Esophagus squamous epithelium (tissue), 5 donors: ENCODE results near the gene CHMP4A. TPM values are rescaled to one million over a fixed set of nuclear protein-coding genes. Genes with fewer than 3 reads are reported as not detected.
A peak's percentile ranks its signal among the peaks of the same experiment; 100 is the strongest.

ENCODE experiments used
- DNase-seq: peaks from one replicate; lab custom pipeline; 2025; lab: John Stamatoyannopoulos, UW
- H3K27ac ChIP-seq, 4 donors: fragments of 200-600 bp; sonication (generic); one replicate each; pipeline ENCODE4 v1.5.1; 2016 to 2019; ENCODE audit warnings: mild to moderate bottlenecking in 1 of 4
- H3K27me3 ChIP-seq, 4 donors: fragments of 200-600 bp; sonication (generic); 1 replicate in 3 of 4; 2 replicates in 1 of 4; pipeline versions ENCODE4 v1.5.1 to v1.6.0; 2017 to 2021; ENCODE audit warnings: antibody characterized with exemption in 1 of 4
- H3K36me3 ChIP-seq, 3 donors: fragments of 200-600 bp; sonication (generic); one replicate each; pipeline ENCODE4 v1.5.1; 2016 to 2019
- H3K4me1 ChIP-seq, 3 donors: fragments of 200-600 bp; sonication (generic); one replicate each; pipeline ENCODE4 v1.5.1; 2017 to 2019
- H3K4me3 ChIP-seq, 4 donors: fragments of 200-600 bp; sonication (generic); 1 replicate in 3 of 4; 2 replicates in 1 of 4; pipeline ENCODE4 v1.5.1; 2016 to 2019; ENCODE audit warnings: mild to moderate bottlenecking in 2 of 4, moderate library complexity in 1 of 4
- H3K9me3 ChIP-seq, 3 donors: fragments of 200-600 bp; sonication (generic); one replicate each; pipeline ENCODE4 v1.5.1; 2016 to 2019
- CTCF ChIP-seq, 6 experiments: fragments of 450-650 bp in 4 of 6; fragments of 200-600 bp in 2 of 6; sonication (generic) in 2 of 6; IDR thresholded peaks; one replicate each; pipeline ENCODE4 v1.5.1; 2016 to 2019; ENCODE audit warnings: antibody characterized with exemption in 6 of 6, mild to moderate bottlenecking in 4 of 6, moderate library complexity in 4 of 6
- POLR2A ChIP-seq, 4 donors: fragments of 450-650 bp; IDR thresholded peaks; one replicate each; pipeline ENCODE4 v1.6.1; 2017; ENCODE audit warnings: antibody characterized with exemption in 4 of 4, mild to moderate bottlenecking in 4 of 4, moderate library complexity in 3 of 4
- WGBS, 2 donors: methylation state at CpG; one replicate each; pipeline ENCODE4 v1.1.5; 2018; 5-methylcytosine and 5-hydroxymethylcytosine counted together
- intact Hi-C: fragments of 100-400 bp; cut with DNase I; formaldehyde crosslinking; loops from one replicate; pipeline ENCODE4 v1.15.0; 2022
- total RNA-seq, 4 donors: library from RNA; depleted of rRNA; stranded (reverse); fragments of >200 nt; gene quantifications; one replicate each; pipeline ENCODE4 v1.1.0, GENCODE V29; 2016
- donor health status: DM: yes; HTN: yes; CAD: no.

The CHMP4A gene
- total RNA-seq, 4 donors from 2014 or later = 23.6 to 80.7 (median 62.8) TPM

GRCh38 chr14:24172261-24172860 lies 40.9 kb downstream of the CHMP4A start:
- WGBS, 2 donors = 51 to 94% methylated on average over 7 to 9 of the region's 30 CpGs
- Histone ChIP-seq H3K9me3 (no peaks in the 10 kb centered on the region), H3K4me3 (peak overlapping the region in 3 of 4 donors; percentile 27 to 42 (median 34)), H3K36me3 (peaks cover 0 to 56% (median 6%) of the 10 kb centered on the region in 3 donors), H3K27me3 (no peaks in the 10 kb centered on the region), H3K4me1 (peaks cover 0 to 24% (median 5%) of the 10 kb centered on the region in 3 donors), H3K27ac (peak overlapping the region in 2 of 4 donors; percentile 50 to 69)
- TF ChIP-seq CTCF (IDR thresholded peaks at IDR 0.05) (no peak), POLR2A (IDR thresholded peaks at IDR 0.05) (no peak)
- intact Hi-C loops = no loop called here
- no peak for DNase-seq

- Histone ChIP-seq H3K27ac (peak within 1 kb of the TSS in 3 of 4 donors; percentile 30 to 69 (median 50)), H3K9me3 (no peaks in the 10 kb centered on the region), H3K36me3 (peaks cover 0 to 56% (median 5%) of the 10 kb centered on the region in 3 donors), H3K27me3 (no peaks in the 10 kb centered on the region), H3K4me3 (peak within 1 kb of the TSS in 3 of 4 donors; percentile 27 to 42 (median 34)), H3K4me1 (peaks cover 0 to 24% (median 5%) of the 10 kb centered on the region in 3 donors)
- TF ChIP-seq CTCF (IDR thresholded peaks at IDR 0.05) (no peak), POLR2A (IDR thresholded peaks at IDR 0.05) (no peak)
- WGBS, 2 donors = 37 to 73% methylated on average over 4 to 20 of the region's 63 CpGs
- intact Hi-C loops = no loop called here
- no peak for DNase-seq
These were observed 41.6 kb downstream of the CHMP4A start, which contains the start of gene REC8 for GRCh38 chr14:24171422-24172260. TSS of gene REC8 (plus strand) at chr14:24172080. CDS start at chr14:24172553, 473 bp downstream.

- Histone ChIP-seq H3K4me3 (no peak overlapping the region), H3K36me3 (peaks cover 26 to 82% (median 33%) of the 10 kb centered on the region in 3 donors), H3K27ac (no peak overlapping the region), H3K9me3 (no peaks in the 10 kb centered on the region), H3K27me3 (no peaks in the 10 kb centered on the region), H3K4me1 (peaks cover 7 to 52% (median 23%) of the 10 kb centered on the region in 3 donors)
- intact Hi-C loops = no loop called here
- TF ChIP-seq CTCF (IDR thresholded peaks at IDR 0.05) (no peak), POLR2A (IDR thresholded peaks at IDR 0.05) (no peak)
- DNase-seq = no peak
- whole genome bisulfite sequencing, 2 donors = 80 to 94% methylated on average over 3 of the region's 3 CpGs
These were observed 45.7 kb downstream of the CHMP4A start for GRCh38 chr14:24167469-24168114.

GRCh38 chr14:24165785-24166184 lies 47.5 kb downstream of the CHMP4A start:
- H3K27ac ChIP-seq = no peak overlapping the region
- no peaks in the 10 kb centered on the region for H3K9me3 ChIP-seq
- intact Hi-C loops = no loop called here
- WGBS, 2 donors = 94 to 97% methylated on average over 3 to 5 of the region's 5 CpGs
- peaks cover 19 to 52% (median 27%) of the 10 kb centered on the region in 3 donors for H3K4me1 ChIP-seq
- H3K4me3 ChIP-seq = no peak overlapping the region
- no peak for DNase-seq
- TF ChIP-seq CTCF (IDR thresholded peaks at IDR 0.05) = no peak
- no peak for TF ChIP-seq POLR2A (IDR thresholded peaks at IDR 0.05)
- H3K27me3 ChIP-seq = no peaks in the 10 kb centered on the region
- H3K36me3 ChIP-seq = peaks cover 28 to 85% (median 33%) of the 10 kb centered on the region in 3 donors
